GM18870 (cell line): ENCODE measurements around the gene CLDN15.
"Not testable (repeated sequence)": the region's sequence is repeated elsewhere in the genome, so short reads cannot be mapped to it uniquely, and the experiment has no call there.

Experiments
- ATAC-seq: cut with Tn5 transposase; IDR thresholded peaks from one replicate; pipeline ENCODE4 v1.9.1; 2021; ENCODE audit warnings: moderate library complexity; ENCODE audit not compliant: unreplicated experiment

CLDN15 gene, protein sequence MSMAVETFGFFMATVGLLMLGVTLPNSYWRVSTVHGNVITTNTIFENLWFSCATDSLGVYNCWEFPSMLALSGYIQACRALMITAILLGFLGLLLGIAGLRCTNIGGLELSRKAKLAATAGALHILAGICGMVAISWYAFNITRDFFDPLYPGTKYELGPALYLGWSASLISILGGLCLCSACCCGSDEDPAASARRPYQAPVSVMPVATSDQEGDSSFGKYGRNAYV

DNA sequence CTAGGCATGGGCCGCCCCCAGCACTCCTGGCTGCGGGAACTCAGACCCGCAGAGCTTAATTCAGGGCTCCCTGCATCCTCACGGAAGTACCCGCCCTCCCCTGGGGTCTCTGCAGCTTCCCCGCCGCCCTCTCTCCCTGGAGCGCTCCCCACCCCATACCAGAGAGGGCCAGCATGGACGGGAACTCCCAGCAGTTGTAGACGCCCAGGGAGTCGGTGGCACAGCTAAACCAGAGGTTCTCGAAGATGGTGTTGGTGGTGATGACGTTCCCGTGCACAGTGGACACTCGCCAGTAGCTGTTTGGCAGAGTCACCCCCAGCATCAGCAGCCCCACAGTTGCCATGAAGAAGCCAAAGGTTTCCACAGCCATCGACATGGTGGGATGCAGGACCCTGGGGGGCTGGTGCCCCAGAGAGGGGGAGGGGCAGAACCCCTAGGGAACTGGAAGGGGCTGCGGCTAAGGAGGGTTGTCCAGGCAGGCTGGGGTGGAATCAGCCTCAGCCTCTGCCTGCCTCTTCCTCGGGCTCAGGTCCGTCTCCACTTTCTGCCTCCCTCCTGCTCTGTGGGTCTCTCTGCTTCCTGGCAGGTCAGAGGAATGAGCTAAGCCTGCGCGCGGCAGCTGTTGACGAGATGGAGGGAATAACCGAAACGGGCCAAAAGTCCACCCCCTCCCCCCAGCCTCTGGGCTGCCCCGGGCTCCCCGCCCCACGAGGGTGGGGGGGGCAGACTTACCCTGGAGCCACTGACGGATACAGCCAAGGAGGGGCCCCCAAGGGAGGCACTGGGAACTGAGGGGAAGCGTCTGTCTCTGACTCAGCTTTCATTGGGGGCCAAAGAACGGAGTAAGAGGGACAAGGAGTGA is at the start of gene CLDN15:
TSS of gene CLDN15 (minus strand) at position 597 of the 862 bp plus-strand sequence. CDS start at position 376, 221 bp downstream.
- ATAC-seq, result no peak

DNA sequence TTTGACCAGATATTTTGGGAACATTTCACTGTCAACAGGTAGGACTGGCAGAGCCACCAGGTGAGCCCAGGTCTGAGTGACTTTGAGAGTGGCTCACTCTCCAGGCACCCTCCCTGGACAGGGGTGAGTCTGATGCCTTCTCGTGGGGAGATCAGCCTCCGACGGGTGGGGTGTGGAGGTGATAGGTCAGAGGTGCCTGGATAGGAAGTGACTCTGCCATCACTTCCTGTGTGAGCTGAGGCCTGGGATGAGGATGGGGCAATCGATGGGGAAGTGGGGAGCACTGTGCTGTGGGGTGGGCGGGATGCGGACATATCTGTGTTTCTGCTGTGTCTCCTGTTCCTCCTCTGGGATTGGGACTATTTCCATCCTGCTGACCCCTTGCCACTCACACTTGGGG is 49.4 kb upstream of the CLDN15 start:
- ATAC-seq, result no peak

DNA sequence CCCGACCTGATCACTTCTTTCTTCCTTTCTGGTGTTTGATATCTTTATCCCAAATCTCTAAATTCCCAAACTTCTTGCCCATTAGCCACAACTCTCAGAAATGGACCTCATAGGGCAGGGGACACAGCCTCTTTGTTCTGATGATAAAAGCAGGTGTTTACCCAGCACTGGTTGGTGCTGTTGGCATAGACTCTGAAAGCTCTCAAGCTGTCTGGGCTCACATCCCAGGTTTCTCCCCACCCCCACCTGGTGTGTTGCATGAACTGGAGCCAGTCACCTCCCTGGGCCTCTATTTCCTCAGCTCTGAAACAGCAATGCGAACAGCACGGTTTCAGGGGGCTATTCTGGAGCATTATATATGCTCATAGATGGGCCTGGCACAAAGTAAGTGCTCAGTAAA is 48.3 kb upstream of the CLDN15 start:
- not testable (repeated sequence) for ATAC-seq

DNA sequence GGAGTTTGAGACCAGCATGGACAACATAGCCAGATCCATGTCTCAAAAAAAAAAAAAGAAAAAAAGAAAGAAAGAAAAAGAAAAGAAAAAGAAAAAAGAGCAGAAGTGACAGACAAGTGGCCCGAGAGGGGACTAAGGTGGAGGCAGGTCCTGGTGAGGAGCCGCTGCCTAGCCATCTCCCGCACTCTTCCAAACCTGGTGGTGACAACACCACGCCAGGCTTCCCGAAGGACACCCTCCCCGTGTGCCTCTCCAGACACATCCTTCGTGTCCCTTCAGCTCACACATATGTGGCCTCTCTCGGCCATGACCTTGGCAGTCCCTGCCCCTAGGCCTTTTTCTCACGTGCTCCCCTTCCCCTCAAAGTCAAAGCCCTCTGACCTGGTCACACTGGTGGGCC is 47.6 kb upstream of the CLDN15 start:
- ATAC-seq, result no peak

DNA sequence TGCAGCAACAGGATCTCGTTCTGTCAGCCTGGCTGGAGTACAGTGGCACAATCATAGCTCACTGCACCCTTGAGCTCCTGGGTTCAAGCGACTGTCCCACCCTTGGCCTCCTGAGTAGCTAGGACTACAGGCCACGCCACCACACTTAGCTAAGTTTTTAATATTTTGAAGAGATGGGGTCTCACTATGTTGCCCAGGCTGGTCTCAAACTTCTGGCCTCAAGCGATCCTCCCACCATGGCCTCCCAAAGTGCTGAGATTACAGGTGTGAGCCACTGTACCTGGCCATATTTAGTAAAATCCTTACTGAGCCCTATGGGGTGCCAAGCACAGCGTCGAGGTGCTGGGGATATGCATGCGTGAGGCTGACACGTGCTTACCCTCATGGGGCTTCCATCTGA is 43.3 kb upstream of the CLDN15 start:
- not testable (repeated sequence) for ATAC-seq

DNA sequence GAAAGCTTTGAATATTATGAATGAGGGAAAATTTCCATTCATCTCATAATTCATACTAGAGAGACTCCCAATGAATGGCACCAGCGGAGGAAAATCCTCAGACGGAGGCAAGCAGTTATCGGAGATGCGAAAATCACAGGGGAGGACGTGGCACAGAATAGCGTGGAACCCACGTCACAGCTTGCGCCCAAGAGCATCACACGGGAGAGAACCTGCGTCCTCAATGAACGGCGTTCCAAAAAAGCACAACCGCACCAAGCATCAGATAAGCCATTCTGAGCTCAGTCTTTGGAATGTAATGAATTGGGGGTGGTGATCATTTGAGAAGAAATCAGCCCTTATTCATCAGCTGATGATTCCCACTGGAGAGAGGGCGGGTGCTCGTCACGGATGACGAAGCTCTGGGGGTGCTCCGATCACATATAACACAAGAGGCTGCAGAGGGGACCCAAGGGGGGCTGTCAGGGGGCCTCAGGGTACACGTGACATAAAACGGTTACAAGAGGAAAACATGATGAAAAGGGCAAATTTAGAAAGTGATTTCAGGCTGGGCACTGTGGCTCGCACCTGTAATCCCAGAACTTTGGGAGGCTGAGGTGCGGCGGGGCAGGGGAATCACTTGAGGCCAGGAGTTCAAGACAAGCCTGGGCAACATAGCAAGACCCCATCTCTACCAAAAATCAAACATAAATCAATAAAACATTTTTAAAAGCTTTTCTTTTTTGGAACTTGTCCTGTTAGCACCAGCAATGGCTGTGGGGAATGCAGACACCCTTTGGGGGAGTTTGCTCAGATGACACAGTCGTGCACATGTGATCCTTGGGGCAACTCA is 41.1 kb upstream of the CLDN15 start:
- no peak for ATAC-seq

DNA sequence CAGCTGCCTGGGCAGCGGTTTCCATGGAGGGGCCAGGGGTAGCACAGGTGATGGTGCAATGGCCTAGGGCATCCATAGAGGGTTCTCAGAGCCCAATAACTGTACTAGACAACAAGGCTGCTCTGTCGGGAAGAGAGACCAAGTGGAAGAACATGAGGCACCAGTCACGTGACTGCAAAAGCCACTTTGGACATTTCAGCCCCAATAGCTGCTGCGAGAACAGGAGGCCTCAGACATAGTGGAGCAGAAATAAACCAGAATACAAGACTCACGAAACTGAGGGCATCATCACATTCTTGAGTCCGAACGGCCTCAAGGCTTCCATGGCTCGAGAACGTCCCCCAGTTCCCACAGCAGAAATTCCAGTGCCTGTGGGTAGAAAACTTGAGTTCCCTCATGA is 39.6 kb upstream of the CLDN15 start:
- no peak for ATAC-seq

DNA sequence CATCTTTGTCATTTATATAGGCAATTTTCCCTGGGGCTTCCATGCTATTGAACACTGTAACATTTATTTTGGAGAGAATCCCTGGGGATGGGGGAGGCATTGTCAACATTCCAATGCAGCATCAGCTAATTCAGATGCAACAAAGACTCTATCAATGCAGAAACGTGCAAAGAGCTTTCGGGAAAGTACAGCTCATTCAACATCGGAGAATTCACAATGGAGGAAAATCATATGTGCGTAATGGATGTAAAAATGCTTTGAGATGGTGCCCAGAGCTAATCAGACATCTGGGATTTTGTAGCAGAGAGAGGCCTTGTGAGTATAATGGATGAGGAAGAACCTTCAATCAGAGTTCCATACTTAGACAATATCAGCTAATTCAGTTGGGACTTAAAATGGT is 35.6 kb upstream of the CLDN15 start:
- no peak for ATAC-seq

DNA sequence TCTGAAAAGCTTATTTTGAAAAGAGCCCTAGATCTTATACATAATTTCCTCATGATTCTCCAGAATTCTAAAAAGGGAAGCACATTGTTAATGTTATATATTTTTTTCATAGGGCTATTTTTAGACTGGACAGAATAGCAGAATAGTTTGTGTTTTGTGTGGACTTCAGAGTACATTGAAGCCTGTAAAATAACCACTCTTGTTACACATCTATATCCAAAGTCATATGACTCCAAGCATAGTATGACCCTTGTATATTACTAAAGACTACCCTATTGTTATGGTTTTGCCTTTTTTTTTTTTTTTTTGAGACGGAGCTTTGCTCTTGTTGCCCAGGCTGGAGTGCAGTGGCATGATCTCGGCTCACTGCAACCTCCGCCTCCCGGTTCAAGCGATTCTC is 33.4 kb upstream of the CLDN15 start:
- no peak for ATAC-seq

DNA sequence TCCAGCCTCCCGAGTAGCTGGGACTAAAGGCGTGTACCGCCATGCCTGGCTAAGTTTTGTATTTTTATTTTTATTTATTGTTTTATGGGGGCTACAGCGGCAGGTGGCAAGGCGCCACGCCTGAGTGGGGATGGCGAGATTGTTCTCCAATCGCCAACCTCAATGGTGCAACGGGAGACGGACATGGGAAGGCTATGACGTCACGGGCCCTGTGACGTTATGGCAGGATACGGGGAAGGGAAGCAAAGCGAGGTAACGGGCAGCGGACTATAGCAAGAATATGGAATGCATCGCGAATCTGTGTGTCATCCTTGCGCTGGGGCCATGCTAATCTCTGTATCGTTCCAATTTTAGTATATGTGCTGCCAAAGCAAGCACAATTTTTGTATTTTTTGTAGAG is 32.1 kb upstream of the CLDN15 start:
- ATAC-seq, result no peak

DNA sequence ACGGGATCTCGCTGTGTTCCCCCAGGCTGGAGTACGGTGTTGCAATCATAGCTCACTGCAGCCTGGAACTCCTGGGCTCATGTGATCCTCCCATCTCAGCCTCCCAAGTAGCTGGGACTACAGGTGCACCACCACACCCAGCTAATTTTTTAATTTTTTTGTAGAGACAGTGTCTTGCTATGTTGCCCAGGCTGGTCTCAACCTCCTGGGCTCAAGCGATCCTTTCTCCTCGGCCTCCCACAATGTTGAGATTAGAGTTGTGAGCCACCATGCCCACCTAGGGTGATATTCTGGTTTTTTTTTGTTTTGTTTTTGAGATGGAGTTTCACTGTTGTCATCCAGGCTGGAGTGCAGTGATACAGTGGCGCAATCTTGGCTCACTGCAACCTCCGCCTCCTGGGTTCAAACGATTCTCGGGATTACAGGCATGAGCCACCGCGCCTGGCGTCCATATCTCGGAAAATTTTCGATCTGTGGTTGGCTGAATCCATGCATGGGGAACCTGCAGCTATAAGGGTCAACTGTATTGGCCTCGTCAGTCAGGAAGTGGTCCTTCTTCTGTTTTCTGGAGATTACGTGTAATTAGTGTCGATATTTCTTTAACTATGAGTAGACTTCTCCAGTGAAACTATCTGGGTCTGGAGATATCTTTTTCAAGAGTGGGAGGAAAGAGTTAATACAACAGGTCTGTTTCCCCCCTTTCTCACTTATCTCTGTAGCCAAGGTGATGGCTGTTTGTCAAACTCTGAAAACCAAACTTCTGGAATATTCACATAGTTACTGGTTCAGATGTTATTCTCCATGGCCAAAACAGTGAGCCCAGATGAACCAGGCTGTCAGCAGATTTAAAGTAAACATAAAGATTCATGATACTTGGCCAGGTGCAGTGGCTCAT is 28.3 kb upstream of the CLDN15 start:
- no peak for ATAC-seq

DNA sequence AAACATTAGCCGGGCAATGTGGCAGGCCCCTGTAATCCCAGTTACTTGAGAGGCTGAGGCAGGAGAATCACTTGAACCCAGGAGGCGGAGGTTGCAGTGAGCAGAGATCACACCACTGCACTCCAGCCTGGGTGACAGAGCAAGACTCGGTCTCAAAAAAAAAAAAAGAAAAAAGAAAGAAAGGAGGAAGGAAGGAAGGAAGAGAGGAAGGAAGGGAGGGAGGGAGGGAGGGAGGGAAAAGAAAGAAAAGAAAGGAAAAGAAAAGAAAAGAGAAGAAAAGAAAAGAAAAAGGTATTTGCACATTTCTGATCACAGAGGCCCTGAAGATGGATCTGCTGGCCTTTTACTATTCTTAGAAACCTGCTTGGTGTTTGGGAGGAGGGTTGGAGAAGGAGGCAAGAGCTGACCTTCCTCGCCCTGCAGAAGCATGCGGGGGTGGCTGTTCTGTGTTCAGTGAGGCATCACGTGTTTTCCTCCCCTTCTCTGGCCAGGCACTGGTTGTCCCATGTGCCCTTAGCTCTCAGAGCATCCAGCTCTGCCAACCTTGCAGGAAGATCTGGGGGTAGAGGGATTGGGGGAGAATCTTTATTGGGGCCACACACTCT is 26.6 kb upstream of the CLDN15 start:
- not testable (repeated sequence) for ATAC-seq

DNA sequence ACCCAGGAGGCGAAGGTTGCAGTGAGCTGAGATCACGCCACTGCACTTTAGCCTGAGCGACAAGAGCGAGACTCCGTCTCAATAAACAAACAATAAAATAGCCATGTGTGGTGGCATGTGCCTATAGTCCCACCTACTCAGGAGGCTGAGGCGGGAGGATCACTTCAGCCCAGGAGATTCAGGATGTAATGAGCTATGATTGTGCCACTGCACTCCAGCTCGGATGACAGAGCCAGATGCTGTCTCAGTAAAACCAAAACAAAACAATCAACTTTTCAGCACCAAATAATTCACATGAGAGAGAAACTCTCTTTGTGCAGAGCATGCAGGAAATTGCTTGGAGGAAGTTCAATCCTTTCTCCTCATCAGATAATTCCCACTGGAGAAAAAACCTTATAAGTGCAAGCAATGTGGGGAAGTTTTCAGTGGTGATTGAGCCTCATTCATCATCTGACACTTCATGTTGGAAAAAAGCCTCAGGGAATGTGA is 20.7 kb upstream of the CLDN15 start:
- ATAC-seq, result no peak

DNA sequence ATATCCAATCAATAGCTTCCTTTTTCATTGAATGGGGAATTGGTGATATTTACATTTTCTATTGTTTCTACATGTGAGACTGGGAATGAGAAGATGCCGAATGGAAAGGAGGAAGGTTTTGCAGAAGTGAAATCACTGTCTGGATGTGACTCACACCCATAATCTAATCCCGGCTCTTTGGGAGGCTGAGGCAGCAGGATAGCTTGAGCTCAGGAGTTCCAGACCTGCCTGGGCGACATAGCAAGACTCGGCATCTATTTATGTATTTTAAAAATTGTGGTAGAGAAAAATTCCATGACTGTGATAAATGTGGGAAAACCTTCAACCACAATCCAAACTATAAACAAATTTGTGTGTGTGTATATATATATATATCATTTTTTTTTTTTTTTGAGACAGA is 18.2 kb upstream of the CLDN15 start:
- no peak for ATAC-seq

DNA sequence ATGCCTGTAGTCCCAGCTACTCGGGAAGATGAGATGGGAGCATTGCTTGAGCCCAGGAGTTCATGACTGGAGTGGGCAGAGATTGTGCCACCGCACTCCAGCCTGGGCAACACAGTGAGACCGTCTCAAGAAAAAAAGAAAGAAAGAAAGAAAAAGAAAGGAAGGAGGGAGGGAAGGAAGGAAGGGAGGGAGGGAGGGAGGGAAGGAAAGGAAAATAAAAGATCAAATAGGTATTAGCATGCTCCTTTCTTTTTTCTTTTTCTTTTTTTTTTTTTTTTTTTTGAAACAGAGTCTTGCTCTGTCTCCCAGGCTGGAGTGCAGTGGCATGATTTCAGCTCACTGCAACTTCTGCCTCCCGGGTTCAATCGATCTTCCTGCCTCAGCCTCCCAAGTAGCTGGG is 15.6 kb upstream of the CLDN15 start:
- not testable (repeated sequence) for ATAC-seq

DNA sequence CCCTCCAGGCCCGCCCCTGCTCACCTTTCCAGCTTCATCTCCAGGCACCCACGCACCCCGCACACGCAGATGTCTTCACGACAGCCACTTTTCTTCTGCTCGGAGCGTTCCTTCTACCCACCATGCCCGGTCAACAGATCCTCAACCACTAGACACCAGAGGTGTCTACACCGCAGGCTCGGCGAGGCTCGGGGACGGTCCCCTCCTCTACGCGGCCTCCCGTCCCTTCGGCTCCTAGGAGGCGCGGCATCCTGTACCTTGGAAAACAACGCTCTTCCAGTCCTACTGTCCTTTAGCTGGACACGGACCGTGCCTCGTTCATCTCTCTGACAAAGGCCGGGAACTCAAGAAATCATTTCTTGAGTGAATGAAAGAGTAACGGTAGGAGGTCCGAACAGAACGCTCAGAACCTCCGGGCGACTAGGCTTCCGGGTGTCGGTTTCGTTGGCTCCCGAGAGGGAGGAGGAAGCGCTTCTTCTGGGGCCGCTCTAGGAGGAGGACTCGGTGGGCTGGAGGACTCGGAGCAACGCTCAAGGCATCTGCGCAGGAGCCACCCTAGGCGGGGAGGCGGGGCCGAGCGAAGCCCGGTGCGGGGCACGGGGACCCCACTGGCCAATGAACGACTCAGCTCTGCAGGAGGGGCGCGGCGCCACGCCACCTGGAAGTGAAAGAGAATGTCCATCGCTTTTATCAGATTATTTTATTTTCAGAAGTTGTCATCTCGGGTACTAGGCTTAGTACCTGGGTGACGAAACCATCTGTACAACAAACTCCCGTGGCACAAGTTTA is 14.5 kb upstream of the CLDN15 start:
- ATAC-seq, result peak; percentile 74

DNA sequence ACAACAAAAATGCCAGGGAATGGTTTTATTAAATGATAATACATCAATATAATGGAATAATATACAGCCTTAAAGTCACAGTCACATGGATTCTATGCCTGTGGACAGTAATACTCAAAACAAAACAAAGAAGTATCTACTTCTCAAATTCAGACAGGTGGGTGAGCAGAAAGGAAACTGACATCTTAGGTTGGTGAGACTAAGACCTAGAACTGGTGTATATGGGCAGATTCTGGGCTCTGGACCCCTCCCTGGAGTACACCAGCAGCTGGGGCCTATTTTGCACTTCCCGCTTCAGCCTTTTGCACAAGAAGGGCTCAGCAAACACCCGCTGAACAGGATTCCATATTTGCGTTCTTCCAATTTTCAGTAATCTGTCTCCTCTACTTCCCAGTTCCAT is 12.7 kb upstream of the CLDN15 start:
- ATAC-seq, result no peak

DNA sequence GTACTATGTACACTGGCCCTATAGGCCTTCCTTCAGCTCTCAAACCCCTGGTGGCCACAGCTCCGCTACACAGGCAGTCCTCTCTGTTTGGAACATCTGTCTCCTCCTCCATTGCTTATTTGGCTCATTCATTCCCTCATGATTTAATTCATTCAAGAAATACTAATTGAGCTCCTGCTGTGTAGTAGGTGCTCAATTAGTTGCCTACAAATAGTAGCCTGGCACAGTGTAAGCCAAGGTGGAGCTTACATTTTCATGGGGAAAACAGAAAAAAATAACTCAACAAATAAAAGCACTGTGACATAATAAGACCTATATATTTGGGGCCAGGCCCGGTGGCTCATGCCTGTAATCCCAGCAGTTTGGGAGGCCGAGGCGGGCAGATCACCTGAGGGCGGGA is 10.7 kb upstream of the CLDN15 start:
- ATAC-seq, result no peak

DNA sequence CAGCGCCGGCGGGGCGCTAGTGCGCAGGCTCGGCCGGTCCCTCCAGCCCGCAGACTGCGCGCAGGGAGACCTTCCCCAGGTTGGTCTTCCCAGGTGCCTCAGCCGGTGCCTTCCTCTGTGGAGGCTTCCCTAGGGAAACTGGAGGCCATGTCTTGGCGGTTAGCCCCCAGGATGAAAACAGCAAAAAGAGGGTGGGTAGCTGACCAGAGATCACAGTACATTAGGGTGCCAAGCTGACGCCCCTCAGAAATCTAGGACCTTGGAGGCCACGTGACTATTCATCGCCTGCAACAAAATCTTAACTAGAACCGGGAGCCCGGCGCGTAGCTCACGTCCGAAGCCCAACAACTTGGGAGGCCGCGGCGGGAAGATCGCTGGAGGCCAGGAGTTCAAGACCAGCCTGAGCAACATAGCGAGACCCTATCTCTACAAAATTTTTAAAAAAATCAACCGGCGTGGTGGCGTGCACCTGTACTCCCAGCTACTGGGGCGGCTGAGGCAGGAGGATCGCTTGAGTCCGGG is 7.6 kb upstream of the CLDN15 start:
- ATAC-seq, result no peak
